Measurements from ENCODE around the gene HSPB9. TPM values are rescaled to one million over a fixed set of nuclear protein-coding genes. Genes with fewer than 3 reads are reported as not detected.

Gene HSPB9
- total RNA-seq, 1 experiment from 2014 or later: 0.46 TPM

DNA sequence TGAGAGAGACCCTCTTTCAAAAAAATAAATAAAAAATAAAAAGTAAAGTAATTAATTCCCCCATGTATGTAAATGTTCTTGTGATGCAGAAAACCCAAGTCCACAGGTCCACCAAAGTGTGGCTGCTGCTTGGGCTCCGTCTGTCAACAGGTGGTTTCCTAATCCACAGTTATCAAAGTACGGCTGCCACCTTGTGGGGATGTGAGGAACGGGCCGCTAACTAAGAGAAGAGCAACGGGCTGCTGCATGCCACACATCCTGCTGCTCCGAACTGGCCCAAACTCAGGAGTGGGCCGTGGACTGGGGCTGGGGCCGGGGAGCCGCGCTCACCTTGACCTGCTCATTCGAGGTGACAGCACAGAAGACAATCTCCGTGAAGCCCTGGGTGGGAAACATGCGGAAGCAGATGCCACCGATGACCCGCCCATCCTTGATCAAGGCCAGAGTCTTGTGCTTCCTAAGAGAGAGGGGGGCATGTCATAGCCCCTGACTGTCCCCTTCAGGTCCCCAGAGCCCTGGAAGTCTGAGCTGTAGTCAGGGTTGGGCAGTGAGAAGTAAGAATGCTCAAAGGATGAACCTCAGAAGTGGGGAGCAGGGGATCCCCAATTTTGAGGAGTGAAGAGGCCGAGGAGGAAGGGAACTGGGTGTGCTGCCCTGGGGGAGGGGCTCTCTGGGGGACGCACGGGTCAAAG lies 5.8 kb upstream of the HSPB9 start (continued):
- TF ChIP-seq, protein P1, sequence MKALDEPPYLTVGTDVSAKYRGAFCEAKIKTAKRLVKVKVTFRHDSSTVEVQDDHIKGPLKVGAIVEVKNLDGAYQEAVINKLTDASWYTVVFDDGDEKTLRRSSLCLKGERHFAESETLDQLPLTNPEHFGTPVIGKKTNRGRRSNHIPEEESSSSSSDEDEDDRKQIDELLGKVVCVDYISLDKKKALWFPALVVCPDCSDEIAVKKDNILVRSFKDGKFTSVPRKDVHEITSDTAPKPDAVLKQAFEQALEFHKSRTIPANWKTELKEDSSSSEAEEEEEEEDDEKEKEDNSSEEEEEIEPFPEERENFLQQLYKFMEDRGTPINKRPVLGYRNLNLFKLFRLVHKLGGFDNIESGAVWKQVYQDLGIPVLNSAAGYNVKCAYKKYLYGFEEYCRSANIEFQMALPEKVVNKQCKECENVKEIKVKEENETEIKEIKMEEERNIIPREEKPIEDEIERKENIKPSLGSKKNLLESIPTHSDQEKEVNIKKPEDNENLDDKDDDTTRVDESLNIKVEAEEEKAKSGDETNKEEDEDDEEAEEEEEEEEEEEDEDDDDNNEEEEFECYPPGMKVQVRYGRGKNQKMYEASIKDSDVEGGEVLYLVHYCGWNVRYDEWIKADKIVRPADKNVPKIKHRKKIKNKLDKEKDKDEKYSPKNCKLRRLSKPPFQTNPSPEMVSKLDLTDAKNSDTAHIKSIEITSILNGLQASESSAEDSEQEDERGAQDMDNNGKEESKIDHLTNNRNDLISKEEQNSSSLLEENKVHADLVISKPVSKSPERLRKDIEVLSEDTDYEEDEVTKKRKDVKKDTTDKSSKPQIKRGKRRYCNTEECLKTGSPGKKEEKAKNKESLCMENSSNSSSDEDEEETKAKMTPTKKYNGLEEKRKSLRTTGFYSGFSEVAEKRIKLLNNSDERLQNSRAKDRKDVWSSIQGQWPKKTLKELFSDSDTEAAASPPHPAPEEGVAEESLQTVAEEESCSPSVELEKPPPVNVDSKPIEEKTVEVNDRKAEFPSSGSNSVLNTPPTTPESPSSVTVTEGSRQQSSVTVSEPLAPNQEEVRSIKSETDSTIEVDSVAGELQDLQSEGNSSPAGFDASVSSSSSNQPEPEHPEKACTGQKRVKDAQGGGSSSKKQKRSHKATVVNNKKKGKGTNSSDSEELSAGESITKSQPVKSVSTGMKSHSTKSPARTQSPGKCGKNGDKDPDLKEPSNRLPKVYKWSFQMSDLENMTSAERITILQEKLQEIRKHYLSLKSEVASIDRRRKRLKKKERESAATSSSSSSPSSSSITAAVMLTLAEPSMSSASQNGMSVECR (CRISPR knock-in tag; IDR thresholded peaks at IDR 0.05; ENCODE audit: borderline replicate concordance): no peak
- no peak for TF ChIP-seq SOX15 (CRISPR knock-in tag; IDR thresholded peaks at IDR 0.05)
- no peak for TF ChIP-seq NFATC4 (CRISPR knock-in tag; IDR thresholded peaks at IDR 0.05)
- TF ChIP-seq ZNF317 (CRISPR knock-in tag; IDR thresholded peaks at IDR 0.05; ENCODE audit: borderline replicate concordance, low read depth): no peak
- TF ChIP-seq GTF2I (CRISPR knock-in tag; conservative IDR thresholded peaks at IDR 0.05): no peak
- no peak for TF ChIP-seq NR2C2 (CRISPR knock-in tag; IDR thresholded peaks at IDR 0.05)
- no peak for TF ChIP-seq ZNF416 (CRISPR knock-in tag; IDR thresholded peaks at IDR 0.05)
- no peak for TF ChIP-seq MXD4 (CRISPR knock-in tag; IDR thresholded peaks at IDR 0.05; ENCODE audit: borderline replicate concordance)
- TF ChIP-seq, protein P2, sequence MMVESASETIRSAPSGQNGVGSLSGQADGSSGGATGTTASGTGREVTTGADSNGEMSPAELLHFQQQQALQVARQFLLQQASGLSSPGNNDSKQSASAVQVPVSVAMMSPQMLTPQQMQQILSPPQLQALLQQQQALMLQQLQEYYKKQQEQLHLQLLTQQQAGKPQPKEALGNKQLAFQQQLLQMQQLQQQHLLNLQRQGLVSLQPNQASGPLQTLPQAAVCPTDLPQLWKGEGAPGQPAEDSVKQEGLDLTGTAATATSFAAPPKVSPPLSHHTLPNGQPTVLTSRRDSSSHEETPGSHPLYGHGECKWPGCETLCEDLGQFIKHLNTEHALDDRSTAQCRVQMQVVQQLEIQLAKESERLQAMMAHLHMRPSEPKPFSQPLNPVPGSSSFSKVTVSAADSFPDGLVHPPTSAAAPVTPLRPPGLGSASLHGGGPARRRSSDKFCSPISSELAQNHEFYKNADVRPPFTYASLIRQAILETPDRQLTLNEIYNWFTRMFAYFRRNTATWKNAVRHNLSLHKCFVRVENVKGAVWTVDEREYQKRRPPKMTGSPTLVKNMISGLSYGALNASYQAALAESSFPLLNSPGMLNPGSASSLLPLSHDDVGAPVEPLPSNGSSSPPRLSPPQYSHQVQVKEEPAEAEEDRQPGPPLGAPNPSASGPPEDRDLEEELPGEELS (CRISPR knock-in tag; IDR thresholded peaks at IDR 0.05): no peak
- TF ChIP-seq PREB (CRISPR knock-in tag; IDR thresholded peaks at IDR 0.05; ENCODE audit: borderline replicate concordance): no peak

GRCh38 chr17:42117397-42118125 lies 5.0 kb upstream of the HSPB9 start:
- Mint-ChIP-seq H3K9me3 (no peaks in the 10 kb centered on the region), H3K27ac (no peak overlapping the region), H3K4me1 (peaks cover 25% of the 10 kb centered on the region), H3K36me3 (peaks cover 30% of the 10 kb centered on the region), H3K4me3 (no peak overlapping the region), H3K27me3 (ENCODE audit: low read depth) (no peaks in the 10 kb centered on the region)
- ATAC-seq: no peak
- POLR2A ChIA-PET: no interaction called here
- CTCF ChIA-PET: interaction anchor here (1.0 to 4.5 kb wide), 8 partner anchors 50 to 410 kb away, joined by 3 to 54 read pairs (median 5); partner anchors contain the start of genes DNAJC7 and NKIRAS2
- no peak for TF ChIP-seq ELF4 (CRISPR knock-in tag; IDR thresholded peaks at IDR 0.05; ENCODE audit: low read depth)
- TF ChIP-seq, protein P3, sequence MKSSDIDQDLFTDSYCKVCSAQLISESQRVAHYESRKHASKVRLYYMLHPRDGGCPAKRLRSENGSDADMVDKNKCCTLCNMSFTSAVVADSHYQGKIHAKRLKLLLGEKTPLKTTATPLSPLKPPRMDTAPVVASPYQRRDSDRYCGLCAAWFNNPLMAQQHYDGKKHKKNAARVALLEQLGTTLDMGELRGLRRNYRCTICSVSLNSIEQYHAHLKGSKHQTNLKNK (CRISPR knock-in tag; IDR thresholded peaks at IDR 0.05): no peak
- TF ChIP-seq JAZF1 (CRISPR knock-in tag; IDR thresholded peaks at IDR 0.05): no peak
- no peak for TF ChIP-seq GRHL2 (CRISPR knock-in tag; IDR thresholded peaks at IDR 0.05; ENCODE audit: insufficient replicate concordance, severe bottlenecking)
- no peak for TF ChIP-seq KAT7 (CRISPR knock-in tag; IDR thresholded peaks at IDR 0.05; ENCODE audit: borderline replicate concordance)
- TF ChIP-seq, protein P4, sequence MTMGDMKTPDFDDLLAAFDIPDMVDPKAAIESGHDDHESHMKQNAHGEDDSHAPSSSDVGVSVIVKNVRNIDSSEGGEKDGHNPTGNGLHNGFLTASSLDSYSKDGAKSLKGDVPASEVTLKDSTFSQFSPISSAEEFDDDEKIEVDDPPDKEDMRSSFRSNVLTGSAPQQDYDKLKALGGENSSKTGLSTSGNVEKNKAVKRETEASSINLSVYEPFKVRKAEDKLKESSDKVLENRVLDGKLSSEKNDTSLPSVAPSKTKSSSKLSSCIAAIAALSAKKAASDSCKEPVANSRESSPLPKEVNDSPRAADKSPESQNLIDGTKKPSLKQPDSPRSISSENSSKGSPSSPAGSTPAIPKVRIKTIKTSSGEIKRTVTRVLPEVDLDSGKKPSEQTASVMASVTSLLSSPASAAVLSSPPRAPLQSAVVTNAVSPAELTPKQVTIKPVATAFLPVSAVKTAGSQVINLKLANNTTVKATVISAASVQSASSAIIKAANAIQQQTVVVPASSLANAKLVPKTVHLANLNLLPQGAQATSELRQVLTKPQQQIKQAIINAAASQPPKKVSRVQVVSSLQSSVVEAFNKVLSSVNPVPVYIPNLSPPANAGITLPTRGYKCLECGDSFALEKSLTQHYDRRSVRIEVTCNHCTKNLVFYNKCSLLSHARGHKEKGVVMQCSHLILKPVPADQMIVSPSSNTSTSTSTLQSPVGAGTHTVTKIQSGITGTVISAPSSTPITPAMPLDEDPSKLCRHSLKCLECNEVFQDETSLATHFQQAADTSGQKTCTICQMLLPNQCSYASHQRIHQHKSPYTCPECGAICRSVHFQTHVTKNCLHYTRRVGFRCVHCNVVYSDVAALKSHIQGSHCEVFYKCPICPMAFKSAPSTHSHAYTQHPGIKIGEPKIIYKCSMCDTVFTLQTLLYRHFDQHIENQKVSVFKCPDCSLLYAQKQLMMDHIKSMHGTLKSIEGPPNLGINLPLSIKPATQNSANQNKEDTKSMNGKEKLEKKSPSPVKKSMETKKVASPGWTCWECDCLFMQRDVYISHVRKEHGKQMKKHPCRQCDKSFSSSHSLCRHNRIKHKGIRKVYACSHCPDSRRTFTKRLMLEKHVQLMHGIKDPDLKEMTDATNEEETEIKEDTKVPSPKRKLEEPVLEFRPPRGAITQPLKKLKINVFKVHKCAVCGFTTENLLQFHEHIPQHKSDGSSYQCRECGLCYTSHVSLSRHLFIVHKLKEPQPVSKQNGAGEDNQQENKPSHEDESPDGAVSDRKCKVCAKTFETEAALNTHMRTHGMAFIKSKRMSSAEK (CRISPR knock-in tag; IDR thresholded peaks at IDR 0.05; ENCODE audit: borderline replicate concordance): no peak
- no peak for TF ChIP-seq JUN (CRISPR knock-in tag; IDR thresholded peaks at IDR 0.05)
- DNase-seq (ENCODE audit: low spot score): no peak
